ENCODE measurements around the gene GALM.
A peak's percentile ranks its signal among the peaks of the same experiment; 100 is the strongest.
"Not testable (repeated sequence)": the region's sequence is repeated elsewhere in the genome, so short reads cannot be mapped to it uniquely, and the experiment has no call there.

Gene GALM

GRCh38 chr2:38744399-38744780, 78.5 kb downstream of the GALM start:
- FAIRE-seq, result no peak

- FAIRE-seq, result no peak
Measured at GRCh38 chr2:38745267-38745666, 79.4 kb downstream of the GALM start.

GRCh38 chr2:38747007-38747424, 81.1 kb downstream of the GALM start:
- FAIRE-seq, result no peak

GRCh38 chr2:38747819-38748218, 81.9 kb downstream of the GALM start:
- no peak for FAIRE-seq

GRCh38 chr2:38748391-38748790, 82.5 kb downstream of the GALM start:
- FAIRE-seq, result no peak

- no peak for FAIRE-seq
Measured at GRCh38 chr2:38748943-38749804, 83.3 kb downstream of the GALM start.

GRCh38 chr2:38750011-38750890, 84.3 kb downstream of the GALM start:
- FAIRE-seq, result no peak

- peak; percentile 98 for FAIRE-seq
Measured at GRCh38 chr2:38750891-38751595, 85.1 kb downstream of the GALM start, which contains the start of gene SRSF7. Gene SRSF7, minus strand, starts transcription at chr2:38751361. Its CDS starts 105 bp downstream, at chr2:38751256.

GRCh38 chr2:38751596-38752410, 85.9 kb downstream of the GALM start:
- no peak for FAIRE-seq

GRCh38 chr2:38754049-38754448, 88.1 kb downstream of the GALM start:
- FAIRE-seq, result no peak

- peak; percentile 69 for FAIRE-seq
Measured at GRCh38 chr2:38754506-38754905, 88.6 kb downstream of the GALM start.

- not testable (repeated sequence) for FAIRE-seq
Measured at GRCh38 chr2:38755891-38756290, 90.0 kb downstream of the GALM start.

- no peak for FAIRE-seq
Measured at GRCh38 chr2:38763228-38763627, 97.3 kb downstream of the GALM start.

- no peak for FAIRE-seq
Measured at GRCh38 chr2:38763728-38764127, 97.8 kb downstream of the GALM start.

GRCh38 chr2:38765149-38765548, 99.2 kb downstream of the GALM start:
- no peak for FAIRE-seq

- no peak for FAIRE-seq
Measured at GRCh38 chr2:38765551-38765950, 99.6 kb downstream of the GALM start.

GRCh38 chr2:38771632-38772031, 105.7 kb downstream of the GALM start:
- no peak for FAIRE-seq

- no peak for FAIRE-seq
Measured at GRCh38 chr2:38775097-38775920, 109.4 kb downstream of the GALM start.

GRCh38 chr2:38775921-38776225, 110.0 kb downstream of the GALM start:
- no peak for FAIRE-seq

- no peak for FAIRE-seq
Measured at GRCh38 chr2:38776531-38776930, 110.6 kb downstream of the GALM start.

GRCh38 chr2:38778687-38779082, 112.8 kb downstream of the GALM start:
- no peak for FAIRE-seq

All from G401.6 (cell line).